ENCODE measurements around the gene KLF8. TPM values are rescaled to one million over a fixed set of nuclear protein-coding genes. Genes with fewer than 3 reads are reported as not detected.

The KLF8 gene
- total RNA-seq, 1 donor from 2014 or later = 5.9 TPM

- DNase-seq = no peak
- no peak overlapping the region for H3K27ac Mint-ChIP-seq
These were observed 21.9 kb downstream of the KLF8 start for GRCh38 chrX:56253832-56254703.

GRCh38 chrX:56268888-56269287 is 36.7 kb downstream of the KLF8 start:
- H3K36me3 Mint-ChIP-seq (ENCODE audit: low read depth) = peaks cover 16% of the 10 kb centered on the region
- no peak for DNase-seq
- no peak overlapping the region for H3K27ac Mint-ChIP-seq
- H3K4me1 Mint-ChIP-seq = peaks cover 11% of the 10 kb centered on the region
- H3K4me3 Mint-ChIP-seq = no peak overlapping the region
- no peaks in the 10 kb centered on the region for H3K9me3 Mint-ChIP-seq
- intact Hi-C loops (cut with micrococcal nuclease) = no loop called here
- no peaks in the 10 kb centered on the region for H3K27me3 Mint-ChIP-seq

More at GRCh38 chrX:56253832-56254703, 21.9 kb downstream of the KLF8 start:
- Mint-ChIP-seq H3K9me3 (no peaks in the 10 kb centered on the region), H3K4me1 (no peaks in the 10 kb centered on the region), H3K4me3 (no peak overlapping the region), H3K36me3 (ENCODE audit: low read depth) (peaks cover 11% of the 10 kb centered on the region), H3K27me3 (no peaks in the 10 kb centered on the region)
- intact Hi-C loops (cut with micrococcal nuclease) = no loop called here

GRCh38 chrX:56278692-56279091 is 46.5 kb downstream of the KLF8 start:
- intact Hi-C loops (cut with micrococcal nuclease) = no loop called here
- DNase-seq = no peak
- peaks cover 3% of the 10 kb centered on the region for H3K36me3 Mint-ChIP-seq (ENCODE audit: low read depth)
- H3K4me1 Mint-ChIP-seq = peaks cover 10% of the 10 kb centered on the region
- H3K27ac Mint-ChIP-seq = no peak overlapping the region
- no peaks in the 10 kb centered on the region for H3K27me3 Mint-ChIP-seq
- no peaks in the 10 kb centered on the region for H3K9me3 Mint-ChIP-seq
- H3K4me3 Mint-ChIP-seq = no peak overlapping the region

GRCh38 chrX:56279863-56280262 is 47.7 kb downstream of the KLF8 start:
- H3K27ac Mint-ChIP-seq = no peak overlapping the region
- intact Hi-C loops (cut with micrococcal nuclease) = loop anchor here (5.0 kb wide), 1 partner anchor 282 kb away; the partner anchor contains the start of gene UBQLN2
- H3K27me3 Mint-ChIP-seq = no peaks in the 10 kb centered on the region

GRCh38 chrX:56281789-56282188 is 49.6 kb downstream of the KLF8 start:
- Mint-ChIP-seq H3K4me1 (peaks cover 10% of the 10 kb centered on the region), H3K27ac (no peak overlapping the region), H3K27me3 (no peaks in the 10 kb centered on the region), H3K9me3 (no peaks in the 10 kb centered on the region), H3K4me3 (no peak overlapping the region), H3K36me3 (ENCODE audit: low read depth) (peaks cover 15% of the 10 kb centered on the region)
- intact Hi-C loops (cut with micrococcal nuclease) = loop anchor here (1.0 to 5.0 kb wide), 2 partner anchors 281 to 445 kb away; partner anchors contain the start of gene UBQLN2
- peak; percentile 76 for DNase-seq

More at GRCh38 chrX:56279863-56280262, 47.7 kb downstream of the KLF8 start:
- Mint-ChIP-seq H3K9me3 (no peaks in the 10 kb centered on the region), H3K36me3 (ENCODE audit: low read depth) (peaks cover 6% of the 10 kb centered on the region), H3K4me1 (peaks cover 10% of the 10 kb centered on the region), H3K4me3 (no peak overlapping the region)
- DNase-seq = no peak

GRCh38 chrX:56284269-56284668 is 52.1 kb downstream of the KLF8 start:
- no peaks in the 10 kb centered on the region for H3K9me3 Mint-ChIP-seq
- peaks cover 10% of the 10 kb centered on the region for H3K4me1 Mint-ChIP-seq
- intact Hi-C loops (cut with micrococcal nuclease) = loop anchor here (5.0 kb wide), 1 partner anchor 278 kb away; the partner anchor contains the start of gene UBQLN2
- DNase-seq = no peak
- H3K36me3 Mint-ChIP-seq (ENCODE audit: low read depth) = peaks cover 25% of the 10 kb centered on the region
- H3K27me3 Mint-ChIP-seq = no peaks in the 10 kb centered on the region
- no peak overlapping the region for H3K4me3 Mint-ChIP-seq
- no peak overlapping the region for H3K27ac Mint-ChIP-seq

GRCh38 chrX:56288608-56289007 is 56.5 kb downstream of the KLF8 start:
- peaks cover 2% of the 10 kb centered on the region for H3K4me1 Mint-ChIP-seq
- H3K36me3 Mint-ChIP-seq (ENCODE audit: low read depth) = peaks cover 41% of the 10 kb centered on the region
- no peak for DNase-seq
- H3K27me3 Mint-ChIP-seq = no peaks in the 10 kb centered on the region
- no peak overlapping the region for H3K27ac Mint-ChIP-seq
- H3K4me3 Mint-ChIP-seq = no peak overlapping the region
- intact Hi-C loops (cut with micrococcal nuclease) = no loop called here
- no peaks in the 10 kb centered on the region for H3K9me3 Mint-ChIP-seq

GRCh38 chrX:56289449-56289848 is 57.3 kb downstream of the KLF8 start:
- H3K36me3 Mint-ChIP-seq (ENCODE audit: low read depth) = peaks cover 45% of the 10 kb centered on the region
- no peaks in the 10 kb centered on the region for H3K27me3 Mint-ChIP-seq
- no peak overlapping the region for H3K4me3 Mint-ChIP-seq
- intact Hi-C loops (cut with micrococcal nuclease) = no loop called here
- peaks cover 2% of the 10 kb centered on the region for H3K4me1 Mint-ChIP-seq
- no peak for DNase-seq
- H3K9me3 Mint-ChIP-seq = peaks cover 4% of the 10 kb centered on the region
- no peak overlapping the region for H3K27ac Mint-ChIP-seq

- intact Hi-C loops (cut with micrococcal nuclease) = no loop called here
- Mint-ChIP-seq H3K27me3 (no peaks in the 10 kb centered on the region), H3K4me1 (peaks cover 5% of the 10 kb centered on the region), H3K9me3 (peaks cover 18% of the 10 kb centered on the region), H3K4me3 (no peak overlapping the region), H3K27ac (no peak overlapping the region), H3K36me3 (ENCODE audit: low read depth) (peaks cover 16% of the 10 kb centered on the region)
- no peak for DNase-seq
These were observed 76.6 kb downstream of the KLF8 start for GRCh38 chrX:56308726-56309125.

- Mint-ChIP-seq H3K27me3 (no peaks in the 10 kb centered on the region), H3K4me3 (no peak overlapping the region), H3K27ac (no peak overlapping the region), H3K36me3 (ENCODE audit: low read depth) (peaks cover 18% of the 10 kb centered on the region), H3K9me3 (peaks cover 21% of the 10 kb centered on the region), H3K4me1 (peaks cover 10% of the 10 kb centered on the region)
- no peak for DNase-seq
- intact Hi-C loops (cut with micrococcal nuclease) = no loop called here
These were observed 77.7 kb downstream of the KLF8 start for GRCh38 chrX:56309881-56310280.

GRCh38 chrX:56310581-56310980 is 78.4 kb downstream of the KLF8 start:
- Mint-ChIP-seq H3K4me3 (no peak overlapping the region), H3K36me3 (ENCODE audit: low read depth) (peaks cover 18% of the 10 kb centered on the region), H3K4me1 (peaks cover 10% of the 10 kb centered on the region), H3K27ac (no peak overlapping the region), H3K9me3 (peaks cover 21% of the 10 kb centered on the region), H3K27me3 (no peaks in the 10 kb centered on the region)
- DNase-seq = no peak
- intact Hi-C loops (cut with micrococcal nuclease) = no loop called here

GRCh38 chrX:56313308-56313707 is 81.2 kb downstream of the KLF8 start:
- Mint-ChIP-seq H3K36me3 (ENCODE audit: low read depth) (peaks cover 10% of the 10 kb centered on the region), H3K9me3 (peaks cover 15% of the 10 kb centered on the region), H3K27me3 (no peaks in the 10 kb centered on the region), H3K4me1 (peaks cover 11% of the 10 kb centered on the region), H3K4me3 (no peak overlapping the region), H3K27ac (no peak overlapping the region)
- no peak for DNase-seq
- intact Hi-C loops (cut with micrococcal nuclease) = no loop called here

- DNase-seq = peak; percentile 74
These were observed 82.2 kb downstream of the KLF8 start for GRCh38 chrX:56314334-56314733.

GRCh38 chrX:56318076-56318475 is 85.9 kb downstream of the KLF8 start:
- intact Hi-C loops (cut with micrococcal nuclease) = no loop called here
- Mint-ChIP-seq H3K9me3 (peaks cover 6% of the 10 kb centered on the region), H3K27ac (no peak overlapping the region), H3K4me1 (peaks cover 13% of the 10 kb centered on the region), H3K4me3 (no peak overlapping the region), H3K36me3 (ENCODE audit: low read depth) (peaks cover 1% of the 10 kb centered on the region), H3K27me3 (no peaks in the 10 kb centered on the region)
- DNase-seq = no peak

More at GRCh38 chrX:56314334-56314733, 82.2 kb downstream of the KLF8 start:
- peak overlapping the region; percentile 68 for H3K4me3 Mint-ChIP-seq
- peaks cover 5% of the 10 kb centered on the region for H3K36me3 Mint-ChIP-seq (ENCODE audit: low read depth)
- H3K27me3 Mint-ChIP-seq = no peaks in the 10 kb centered on the region
- peak overlapping the region; percentile 56 for H3K27ac Mint-ChIP-seq
- peaks cover 6% of the 10 kb centered on the region for H3K9me3 Mint-ChIP-seq
- intact Hi-C loops (cut with micrococcal nuclease) = no loop called here
- peaks cover 11% of the 10 kb centered on the region for H3K4me1 Mint-ChIP-seq
